CD4-positive, alpha-beta T cell treated with Interleukin-10 for 1 hour (primary cell): ENCODE data around the gene TMPRSS3.

ENCODE experiments used
- DNase-seq: peaks from one replicate; pipeline ENCODE4 v3.0.0-alpha.2; 2020

TMPRSS3 gene

DNA sequence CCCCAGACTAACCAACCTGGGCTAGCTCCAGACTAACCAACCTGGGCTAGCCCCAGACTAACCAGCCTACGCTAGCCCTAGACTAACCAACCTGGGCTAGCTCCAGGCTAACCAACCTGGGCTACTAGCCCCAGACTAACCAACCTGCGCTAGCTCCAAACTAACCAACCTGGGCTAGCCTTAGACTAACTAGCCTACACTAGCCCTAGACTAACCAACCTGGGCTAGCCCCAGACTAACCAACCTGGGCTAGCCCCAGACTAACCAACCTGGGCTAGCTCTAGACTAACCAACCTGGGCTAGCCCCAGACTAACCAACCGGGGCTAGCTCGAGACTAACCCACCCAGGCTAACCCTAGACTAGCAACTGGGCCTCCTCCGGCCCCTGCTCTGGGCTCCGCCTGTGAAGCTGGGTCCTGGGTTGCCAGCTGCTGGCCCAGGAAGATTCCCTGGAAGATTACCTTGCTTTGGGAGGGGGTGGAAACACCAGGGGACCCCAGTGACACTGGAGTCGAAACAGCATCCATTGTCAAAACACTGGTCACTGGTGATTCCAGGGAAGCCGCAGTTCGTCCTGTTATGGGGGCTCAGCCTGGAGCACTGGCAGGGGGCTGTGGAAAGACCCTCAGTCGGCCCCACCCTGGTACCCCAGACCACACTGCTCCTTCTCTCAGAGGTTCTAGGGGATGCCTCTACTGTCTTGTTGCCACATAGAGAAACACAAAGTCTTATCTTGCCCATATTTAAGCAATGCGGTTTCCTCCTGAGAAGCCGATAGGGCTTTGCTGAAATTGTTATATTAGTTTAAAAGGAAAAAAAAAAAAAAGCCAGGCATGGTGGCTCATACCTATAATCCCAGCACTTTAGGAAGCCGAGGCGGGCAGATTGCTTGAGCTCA, 46.2 kb downstream of the TMPRSS3 start:
- no peak for DNase-seq

DNA sequence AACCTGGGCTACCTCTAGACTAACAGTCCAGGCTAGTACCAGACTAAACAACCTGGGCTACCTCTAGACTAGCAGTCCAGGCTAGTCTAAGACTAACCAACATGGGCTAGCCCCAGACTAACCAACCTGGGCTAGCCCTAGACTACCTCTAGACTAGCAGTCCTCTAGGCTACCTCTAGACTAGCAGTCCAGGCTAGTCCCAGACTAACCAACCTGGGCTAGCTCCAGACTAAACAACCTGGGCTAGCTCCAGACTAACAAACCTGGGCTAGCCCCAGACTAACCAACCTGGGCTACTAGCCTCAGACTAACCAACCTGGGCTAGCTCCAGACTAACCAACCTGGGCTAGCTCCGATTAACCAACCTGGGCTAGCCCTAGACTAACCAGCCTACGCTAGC, 47.1 kb downstream of the TMPRSS3 start:
- DNase-seq, result no peak

DNA sequence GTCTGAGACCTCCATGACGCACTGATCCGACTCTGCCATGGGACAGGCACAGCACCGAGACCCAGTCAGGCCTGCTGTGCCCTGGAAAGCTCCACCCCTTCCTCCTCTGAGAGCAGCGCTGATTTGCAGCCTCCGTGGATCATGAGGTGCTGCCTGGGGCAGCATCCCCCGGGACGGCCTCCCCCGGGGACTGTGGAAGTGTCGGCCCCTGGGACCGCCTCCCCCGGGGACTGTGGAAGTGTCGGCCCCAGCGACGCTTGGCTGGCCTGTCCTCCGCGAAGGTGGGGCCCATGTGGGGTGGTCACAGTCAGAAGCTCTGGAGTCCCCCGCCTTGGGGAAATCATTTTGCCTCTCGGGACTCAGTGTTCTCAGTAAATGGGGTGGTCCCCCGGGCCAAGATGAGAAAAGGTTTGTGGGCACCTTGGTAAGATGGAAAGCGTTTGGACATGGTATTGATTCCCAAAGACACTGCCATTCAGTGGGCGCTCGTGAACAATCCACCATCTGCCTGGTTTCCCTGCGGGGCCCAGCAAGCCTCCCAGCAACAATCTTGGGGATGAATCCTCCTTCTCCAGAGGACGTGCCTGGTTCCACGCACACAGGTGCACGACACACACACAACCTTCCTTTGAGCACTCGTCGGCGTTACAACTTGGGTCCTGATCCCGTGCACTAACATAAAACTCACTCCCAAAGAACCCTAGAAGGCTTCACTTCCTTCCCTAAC, 48.1 kb downstream of the TMPRSS3 start:
- DNase-seq, result no peak

DNA sequence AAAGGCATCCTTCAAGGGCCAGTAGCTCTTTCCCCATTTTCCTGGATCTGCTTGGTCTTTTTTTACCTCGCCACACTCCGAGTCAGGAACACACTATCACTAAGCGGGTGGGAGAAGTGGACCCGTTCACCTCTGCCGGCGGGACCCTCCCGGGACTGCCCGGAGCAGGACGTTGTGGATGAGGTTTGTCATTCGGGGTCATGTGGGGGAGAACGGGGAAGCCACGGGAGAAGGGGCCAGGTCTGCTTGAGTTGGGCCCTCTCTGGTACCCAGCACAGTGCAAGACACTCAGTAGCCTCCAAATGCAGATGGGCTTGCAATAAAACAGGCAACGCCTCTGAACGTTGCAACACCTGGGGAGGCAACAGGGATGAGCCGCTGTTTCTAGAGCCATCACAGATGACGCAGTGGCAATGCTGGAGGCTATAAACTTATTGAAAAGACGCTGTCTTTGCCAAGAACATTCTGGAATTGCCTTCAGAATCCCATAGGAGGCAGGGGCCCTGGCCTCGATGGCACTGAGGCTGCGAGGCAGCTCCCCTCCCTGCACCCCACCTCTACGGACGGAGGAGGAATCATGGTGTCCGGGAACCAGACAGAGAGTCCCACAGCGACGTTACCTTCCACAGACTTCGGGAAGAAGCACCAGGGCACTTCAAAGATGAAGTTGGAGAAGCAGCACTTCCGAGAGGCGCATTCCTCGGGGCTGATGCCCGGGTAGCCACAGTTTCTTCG, 48.8 kb downstream of the TMPRSS3 start:
- DNase-seq, result no peak

DNA sequence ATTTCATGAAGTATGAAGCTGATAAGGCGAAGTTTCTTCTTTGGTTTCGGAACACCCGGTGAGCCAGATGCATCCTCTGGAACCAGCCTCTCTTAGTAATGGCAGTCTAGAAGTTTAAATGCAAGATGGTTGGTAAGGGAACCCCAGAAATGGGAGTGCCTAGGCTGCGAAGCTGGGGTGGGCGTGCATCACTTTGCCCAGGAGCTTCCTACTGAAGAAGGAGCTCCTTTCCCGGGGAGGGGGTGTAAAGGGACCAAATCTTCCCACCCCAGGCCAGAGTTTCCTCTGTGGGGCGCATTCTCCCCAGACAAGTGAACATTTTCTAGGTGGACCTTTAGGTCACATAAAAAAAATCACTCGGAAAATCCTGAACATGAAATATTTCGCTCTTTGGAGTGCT, 49.4 kb downstream of the TMPRSS3 start:
- no peak for DNase-seq

DNA sequence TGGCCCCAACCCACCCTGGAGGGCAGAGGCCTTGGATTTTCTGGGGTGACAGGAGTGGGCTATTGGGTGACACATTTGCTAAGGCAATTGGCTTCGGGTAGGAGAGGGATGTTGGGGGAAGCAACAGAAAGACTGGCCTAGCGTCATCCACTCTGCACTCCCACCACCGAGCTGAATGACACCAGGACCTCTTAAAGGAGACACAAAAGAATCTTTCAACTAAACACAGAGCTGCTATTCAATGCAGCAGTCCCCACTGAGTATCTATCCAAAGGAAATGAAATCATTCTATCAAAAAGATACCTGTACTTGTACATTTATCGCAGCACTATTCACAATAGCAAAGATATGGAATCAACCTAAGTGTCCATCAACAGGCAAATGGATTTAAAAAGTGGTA, 51.2 kb downstream of the TMPRSS3 start:
- no peak for DNase-seq

DNA sequence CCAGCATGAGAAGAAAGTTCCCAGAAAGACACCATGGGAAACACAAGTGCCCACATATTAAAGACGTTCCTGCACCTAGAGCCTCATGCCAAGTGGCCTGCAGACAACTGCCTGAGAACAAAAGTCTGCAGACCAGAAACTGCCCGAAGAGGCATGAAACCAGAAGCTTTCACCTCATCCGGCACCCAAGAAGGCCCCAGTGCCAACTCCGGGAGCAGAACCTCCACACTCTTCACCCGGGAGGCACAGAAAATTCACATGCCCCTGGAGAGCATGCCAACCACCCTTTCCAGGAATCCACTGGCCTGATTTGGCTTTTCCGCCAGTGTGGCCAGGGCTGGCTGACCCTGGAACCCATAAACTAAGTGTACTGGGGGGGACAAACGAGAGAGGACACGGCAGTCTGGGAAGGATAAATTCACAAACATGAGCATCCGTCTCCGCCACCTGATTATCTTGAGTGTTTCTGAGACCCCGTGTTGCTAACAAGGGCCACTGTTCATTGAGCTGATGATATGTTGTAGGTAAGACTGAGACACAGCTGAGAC, 51.8 kb downstream of the TMPRSS3 start:
- DNase-seq, result no peak

DNA sequence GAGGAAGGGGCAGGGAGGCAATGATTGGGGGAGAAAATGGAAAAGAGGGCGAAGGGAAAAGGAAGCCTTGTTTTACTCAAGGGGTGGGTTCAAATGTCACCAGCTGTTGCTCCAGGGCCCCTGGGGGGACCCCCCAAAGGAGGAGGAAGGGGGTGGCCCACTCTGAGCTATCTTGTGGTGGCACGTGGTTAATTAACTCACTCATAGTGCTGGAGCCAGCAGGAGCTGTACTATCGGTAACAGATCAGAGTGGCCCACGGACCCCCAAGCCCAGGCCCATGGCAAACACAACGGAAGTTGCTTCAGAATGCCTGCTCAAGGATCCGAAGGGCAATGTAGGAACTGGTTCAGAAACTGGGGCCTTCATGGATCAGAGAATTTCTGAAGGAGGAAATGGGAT, 52.3 kb downstream of the TMPRSS3 start:
- DNase-seq, result no peak

DNA sequence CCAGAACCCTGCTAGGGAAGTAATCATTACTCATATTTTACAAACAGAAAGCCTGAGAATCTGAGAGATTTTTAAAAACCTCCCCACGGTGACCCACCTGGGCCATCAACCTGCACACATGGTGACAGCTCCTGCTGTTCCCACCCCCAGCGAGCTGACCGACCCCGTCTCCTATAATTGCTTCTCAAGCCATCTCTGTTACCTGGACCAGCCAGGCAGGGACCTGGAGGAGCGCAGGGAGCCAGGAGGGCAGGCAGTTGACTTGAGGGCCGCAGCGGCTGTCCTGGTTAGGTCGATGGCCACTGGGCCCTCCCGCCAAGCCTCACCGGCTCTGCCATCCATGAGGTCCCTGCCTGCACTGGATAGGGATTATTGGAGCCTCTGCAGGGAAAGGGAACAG, 52.8 kb downstream of the TMPRSS3 start:
- no peak for DNase-seq

DNA sequence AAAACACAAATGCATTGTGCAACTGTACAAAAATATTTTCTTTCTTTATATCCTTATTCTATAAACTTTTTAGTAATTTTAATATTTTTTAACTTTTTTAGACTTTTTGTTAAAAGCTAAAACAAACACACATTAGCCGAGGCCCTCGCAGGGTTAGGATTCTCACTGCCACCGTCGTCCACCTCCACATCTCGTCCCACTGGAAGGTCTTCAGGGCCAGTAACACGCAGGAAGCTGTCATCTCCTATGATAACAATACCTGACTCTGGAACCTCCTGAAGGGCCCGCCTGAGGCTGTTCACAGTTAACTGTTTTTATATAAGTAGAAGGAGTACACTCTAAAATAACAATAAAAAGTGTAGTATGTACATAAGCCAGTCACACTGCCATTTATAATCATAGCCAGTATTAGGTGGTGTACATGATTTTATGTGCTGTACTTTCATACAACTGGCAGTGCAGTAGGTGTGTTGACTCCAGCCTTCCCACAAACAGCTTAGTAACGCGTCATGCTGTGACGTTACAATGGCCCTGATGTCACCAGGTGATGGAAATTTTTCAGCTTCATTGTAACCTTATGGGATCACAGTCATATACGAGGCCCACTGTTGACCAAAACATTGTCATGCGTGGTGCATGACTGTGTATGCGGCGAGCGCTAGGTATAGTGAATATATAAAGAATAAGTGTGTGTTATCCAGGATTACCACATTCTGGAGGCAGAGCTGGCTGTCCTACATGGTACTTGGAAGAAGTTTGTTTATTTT, 53.9 kb downstream of the TMPRSS3 start:
- DNase-seq, result no peak

DNA sequence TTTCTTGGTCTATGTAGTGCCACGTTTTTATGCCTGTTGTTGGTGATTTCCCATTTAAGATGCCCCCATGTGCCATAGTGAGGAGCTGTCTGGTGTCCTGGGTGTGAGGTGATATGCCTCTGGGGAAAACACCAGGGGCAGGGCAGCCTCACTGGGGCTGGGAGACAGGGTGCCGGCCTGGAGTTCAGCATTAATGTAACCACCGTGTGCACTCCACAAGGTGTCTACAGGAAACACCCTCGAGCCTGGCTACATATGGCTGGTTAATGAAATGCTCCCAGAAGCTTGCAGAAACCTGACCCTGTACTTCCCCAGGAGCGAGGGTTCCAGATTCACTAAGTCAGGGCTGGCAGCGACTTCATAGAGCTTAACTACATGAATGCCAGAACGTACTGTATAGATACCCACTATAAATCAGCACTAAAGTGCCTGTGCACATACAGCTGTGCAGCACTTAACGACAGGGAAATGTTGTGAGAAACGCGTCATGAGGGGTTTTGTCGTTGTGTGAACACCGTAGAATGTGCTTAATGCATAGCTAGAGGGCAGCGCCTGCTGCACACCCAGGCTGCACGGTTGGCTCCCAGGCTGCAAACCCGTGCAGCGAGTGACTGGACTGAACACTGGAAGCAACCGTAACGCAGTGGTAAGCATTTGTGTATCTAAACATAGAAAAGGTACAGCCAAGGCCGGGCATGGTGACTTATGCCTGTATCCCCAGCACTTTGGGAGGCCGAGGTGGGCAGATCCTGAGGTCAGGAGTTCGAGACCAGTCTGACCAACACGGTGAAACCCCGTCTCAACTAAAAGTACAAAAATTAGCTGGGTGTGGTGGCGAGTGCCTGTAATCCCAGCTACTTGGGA, 55.4 kb downstream of the TMPRSS3 start:
- no peak for DNase-seq

DNA sequence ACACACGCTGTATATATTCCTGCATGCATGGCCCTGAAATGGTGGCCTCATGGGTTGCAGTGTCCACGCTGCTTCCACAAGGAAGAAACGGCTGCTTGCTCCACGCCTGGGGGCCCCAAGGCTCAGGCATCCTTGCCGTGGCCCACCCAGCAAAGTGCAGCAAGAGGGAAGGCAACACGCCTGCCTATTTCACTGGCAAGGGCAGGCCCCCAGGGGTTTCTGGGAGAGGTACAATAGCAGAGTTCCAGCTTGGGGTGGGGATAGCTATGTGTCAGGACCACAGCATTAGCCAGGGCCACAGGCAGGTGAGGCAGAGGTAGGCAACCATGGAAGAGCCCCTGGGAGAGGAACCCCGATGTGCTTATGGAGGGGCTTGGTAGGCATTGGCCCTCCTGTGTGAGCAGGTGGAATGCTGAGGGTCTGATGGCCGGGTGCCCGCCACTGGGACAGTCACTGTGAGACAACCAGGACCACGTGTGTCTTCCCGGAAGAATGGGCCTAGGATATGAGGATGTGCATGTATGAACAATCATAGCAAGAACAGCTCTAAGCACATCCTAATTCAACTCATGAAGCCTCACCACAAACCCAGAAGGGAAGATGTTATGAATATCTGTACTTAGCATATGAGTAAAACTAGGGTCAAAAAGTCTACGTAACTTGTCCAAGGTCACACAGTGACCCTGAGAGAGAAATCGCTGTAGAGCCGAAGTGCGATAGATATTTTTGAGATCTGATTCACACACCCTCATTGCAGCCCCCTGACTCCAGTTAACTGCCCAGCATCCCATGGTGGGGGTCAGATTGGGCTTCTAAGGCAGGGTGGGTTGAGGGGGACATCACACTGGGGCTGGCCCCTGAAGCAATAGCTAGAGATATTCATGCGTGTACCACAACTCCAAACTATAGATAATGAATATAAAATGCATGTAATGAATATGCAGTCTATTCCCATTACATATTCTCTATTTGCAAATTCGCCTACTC, 56.8 kb downstream of the TMPRSS3 start:
- no peak for DNase-seq

DNA sequence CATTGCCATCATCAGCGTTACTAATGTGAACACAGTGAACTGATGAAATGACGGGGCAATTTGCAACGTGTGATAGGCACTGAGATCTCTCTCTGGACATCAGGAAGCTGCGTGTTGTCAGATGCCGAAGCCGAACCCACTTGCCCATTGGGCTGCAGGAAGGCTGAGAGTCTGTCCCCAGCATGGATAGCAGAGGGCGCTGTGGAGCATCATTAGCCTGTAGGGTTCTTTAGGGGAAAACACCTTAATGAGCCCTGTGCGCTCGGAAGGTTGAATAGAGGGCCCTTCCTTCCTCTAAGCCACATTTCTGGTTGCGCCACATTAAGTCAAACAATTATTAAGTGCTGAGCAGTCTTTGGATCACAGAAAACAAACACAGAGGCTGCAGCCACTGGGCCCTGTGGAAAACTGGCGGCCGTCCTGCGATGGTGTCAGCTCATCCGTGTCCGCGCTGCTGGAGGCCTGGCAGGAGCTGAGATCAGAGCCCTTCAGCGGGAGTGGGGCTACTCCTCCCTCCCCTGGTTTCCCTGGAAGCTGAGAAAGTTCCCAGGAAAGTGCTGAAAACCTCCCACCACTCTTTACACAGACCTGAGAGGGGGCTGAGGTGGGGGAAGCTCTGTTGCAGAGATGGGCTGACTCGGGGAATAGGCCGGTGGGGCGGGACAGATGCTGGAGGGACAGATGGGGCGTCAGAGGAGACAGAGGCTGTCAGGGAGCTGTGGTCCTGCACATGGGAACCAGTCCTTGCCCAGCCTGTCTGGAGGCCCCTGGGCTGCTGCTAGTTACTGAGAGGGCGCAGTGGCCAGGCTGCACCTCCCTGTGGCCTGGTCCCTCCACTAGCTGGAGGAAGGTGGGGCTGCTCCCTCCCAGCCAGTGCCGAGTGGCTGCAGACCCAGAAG, 57.8 kb downstream of the TMPRSS3 start:
- DNase-seq, result peak; percentile 85

DNA sequence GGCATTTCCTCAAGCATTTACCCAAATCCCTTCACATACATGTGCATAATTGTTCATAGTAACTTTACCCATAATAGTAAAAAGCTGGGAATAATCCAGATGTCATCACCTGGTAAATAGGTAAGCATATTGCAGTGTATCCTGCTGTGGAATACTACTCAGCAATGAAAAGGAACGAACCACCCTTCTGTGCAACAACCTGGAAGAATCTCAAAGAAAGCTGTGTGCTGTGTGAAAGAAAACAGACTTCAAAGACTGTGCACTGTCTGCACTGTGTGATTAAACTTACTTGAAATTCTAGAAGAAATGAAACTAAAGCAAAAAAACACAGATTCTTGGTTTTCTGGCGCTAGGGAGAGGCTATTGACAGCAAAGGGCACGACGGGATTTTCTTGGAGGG, 58.6 kb downstream of the TMPRSS3 start:
- no peak for DNase-seq

DNA sequence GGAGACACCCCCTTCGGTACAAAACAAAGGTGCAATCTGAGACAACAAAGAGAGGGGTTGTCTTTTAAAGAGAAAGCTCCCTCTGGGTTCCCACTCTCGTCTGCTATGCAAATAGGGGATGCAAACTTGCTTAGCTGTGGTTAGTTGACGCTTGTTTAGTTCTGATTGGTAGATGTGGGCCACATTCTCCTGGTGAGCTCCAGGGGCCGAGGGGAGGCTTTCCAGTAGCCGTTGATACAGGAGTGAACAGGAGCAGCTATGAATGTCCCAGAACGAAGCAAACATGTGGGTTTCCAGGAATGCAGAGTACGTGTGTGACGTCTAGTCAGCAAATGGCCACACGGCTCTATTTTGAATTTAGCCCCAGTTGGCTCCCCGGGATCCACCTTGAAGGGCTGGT, 59.8 kb downstream of the TMPRSS3 start:
- no peak for DNase-seq

DNA sequence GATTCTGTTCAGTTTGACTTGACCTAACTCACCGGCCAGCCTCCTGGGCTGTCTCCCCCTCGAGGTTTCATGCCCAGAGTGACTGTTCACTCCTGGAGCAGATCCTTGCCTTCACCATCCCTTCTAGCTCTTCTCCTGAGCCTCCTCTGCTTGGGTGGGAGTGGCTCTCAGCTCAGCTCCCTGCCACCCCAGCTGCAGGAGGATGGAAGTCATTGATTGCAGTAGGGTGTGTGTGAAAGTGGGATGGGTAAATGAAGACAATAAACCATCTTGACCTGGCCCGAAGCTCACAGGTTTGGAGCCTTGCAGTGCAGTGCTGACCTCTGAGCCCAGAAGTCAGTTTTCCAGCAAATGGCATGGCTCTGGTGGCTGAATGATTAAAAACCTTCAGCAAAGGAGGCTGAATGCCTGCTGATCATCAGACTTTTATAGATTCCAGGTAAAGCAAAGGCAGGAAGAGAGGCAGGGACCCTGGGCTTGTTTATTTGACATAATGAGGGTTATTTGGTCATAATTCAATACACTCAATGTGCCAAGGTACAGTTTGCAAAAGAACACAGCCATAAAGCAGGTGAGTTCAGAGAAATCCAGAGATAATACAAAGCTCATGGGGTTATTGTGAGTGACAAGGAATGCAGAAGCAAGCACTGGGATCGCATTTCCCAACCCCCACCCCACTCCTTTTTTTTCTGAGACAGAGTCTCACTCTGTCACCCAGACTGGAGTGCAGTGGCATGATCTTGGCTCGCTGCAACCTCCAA, 63.1 kb downstream of the TMPRSS3 start:
- no peak for DNase-seq

DNA sequence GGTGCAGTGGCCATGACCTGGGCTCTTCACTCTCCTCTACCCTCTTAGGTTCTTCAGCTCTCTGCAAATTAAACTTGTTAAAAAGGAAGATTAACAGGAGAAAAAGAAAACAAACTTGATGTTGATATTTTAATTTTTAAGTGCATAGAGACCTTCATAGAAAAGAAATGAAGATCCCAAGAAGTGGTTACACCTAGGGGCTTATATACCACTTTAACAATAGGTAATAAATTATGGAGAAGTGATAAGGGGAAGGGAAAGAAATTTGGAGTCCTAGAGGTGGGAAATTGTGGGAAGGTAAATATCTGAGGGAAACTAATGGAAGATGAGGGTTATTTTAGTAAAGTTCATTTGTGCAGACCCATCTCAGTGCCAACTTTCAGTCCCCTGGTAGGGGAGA, 64.2 kb downstream of the TMPRSS3 start:
- no peak for DNase-seq
